Activated B cell treated with CpG ODN at 0.5 μM for 24 hours (primary cell): ENCODE results near the gene NUP85. TPM values are rescaled to one million over a fixed set of nuclear protein-coding genes. Genes with fewer than 3 reads are reported as not detected.

Source experiments
- ATAC-seq: fragments of 200-7000 bp; cut with Tn5 transposase; one replicate; pipeline ENCODE4 v1.10.0; 2021; ENCODE audit warnings: low read depth, mild to moderate bottlenecking, moderate library complexity
- CTCF ChIA-PET: fragments of 350-600 bp; sonication (Branson Sonifier 250); formaldehyde crosslinking; loops from one replicate; lab custom pipeline; 2021; ENCODE audit warnings: antibody characterized with exemption; lab: Charles Lee
- POLR2A ChIA-PET: fragments of 350-600 bp; sonication (Branson Sonifier 250); formaldehyde crosslinking; loops from one replicate; lab custom pipeline; 2021; ENCODE audit warnings: antibody characterized with exemption; lab: Charles Lee
- DNase-seq: peaks from one replicate; pipeline ENCODE4 v3.0.0; 2022
- H3K27ac Mint-ChIP-seq: one replicate; pipeline ENCODE4 v1.8.0; 2020; ENCODE audit warnings: mixed read lengths
- H3K27me3 Mint-ChIP-seq: one replicate; pipeline ENCODE4 v1.8.0; 2021; ENCODE audit warnings: mixed read lengths
- H3K36me3 Mint-ChIP-seq: one replicate; pipeline ENCODE4 v1.8.0; 2021; ENCODE audit warnings: low read depth, mixed read lengths
- H3K4me1 Mint-ChIP-seq: one replicate; pipeline ENCODE4 v1.8.0; 2021; ENCODE audit warnings: mixed read lengths
- H3K4me3 Mint-ChIP-seq: one replicate; pipeline ENCODE4 v1.8.0; 2020; ENCODE audit warnings: mild to moderate bottlenecking, mixed read lengths
- H3K9me3 Mint-ChIP-seq: one replicate; pipeline ENCODE4 v1.8.0; 2020; ENCODE audit warnings: mixed read lengths
- CTCF ChIP-seq: fragments of 200-600 bp; IDR thresholded peaks from one replicate; pipeline ENCODE4 v1.8.0; 2022; ENCODE audit warnings: antibody characterized with exemption, mild to moderate bottlenecking
- intact Hi-C: fragments of 100-400 bp; cut with micrococcal nuclease; formaldehyde crosslinking; loops from one replicate; pipeline ENCODE4 v1.15.1; 2024
- total RNA-seq: library from RNA; stranded (reverse); gene quantifications from 2 replicates; pipeline ENCODE4 v1.2.3, GENCODE V29; 2022

NUP85 gene
- total RNA-seq, 1 donor from 2014 or later, result 103 TPM

- Mint-ChIP-seq H3K4me1 (peaks cover 57% of the 10 kb centered on the region), H3K27me3 (no peaks in the 10 kb centered on the region), H3K9me3 (no peaks in the 10 kb centered on the region), H3K4me3 (no peak overlapping the region), H3K36me3 (peaks cover 92% of the 10 kb centered on the region), H3K27ac (peak overlapping the region; percentile 79)
- ATAC-seq (peak; percentile 4), DNase-seq (no peak)
- POLR2A ChIA-PET, result interaction anchor here (0.5 to 1.6 kb wide), 10 partner anchors 9 to 602 kb away, joined by 3 to 13 read pairs (median 4); partner anchors contain the start of genes GGA3, MIF4GD, MRPS7 and SLC25A19
- intact Hi-C loops, result no loop called here
- TF ChIP-seq CTCF, result no peak
- CTCF ChIA-PET, result interaction anchor here (0.6 to 5.0 kb wide), 5 partner anchors 18 to 170 kb away, joined by 3 to 24 read pairs (median 4); partner anchors contain the start of gene MIF4GD
These were observed 36.5 kb downstream of the NUP85 start for GRCh38 chr17:75241996-75242460.

GRCh38 chr17:75242461-75243042 is 37.1 kb downstream of the NUP85 start:
- DNase-seq (peak; percentile 26), ATAC-seq (peak; percentile 47)
- peak overlapping the region; percentile 36 for H3K4me3 Mint-ChIP-seq
- intact Hi-C loops, result no loop called here
- TF ChIP-seq CTCF, result no peak
- ChIA-PET CTCF (interaction anchor here (0.7 to 5.0 kb wide), 4 partner anchors 17 to 170 kb away, joined by 3 to 24 read pairs (median 6); partner anchors contain the start of gene MIF4GD), POLR2A (interaction anchor here (0.5 to 1.6 kb wide), 12 partner anchors 9 to 1428 kb away, joined by 3 to 13 read pairs (median 4); partner anchors contain the start of genes GGA3, MIF4GD, MRPS7 and SLC25A19)
- H3K27ac Mint-ChIP-seq, result peak overlapping the region; percentile 79
- peaks cover 57% of the 10 kb centered on the region for H3K4me1 Mint-ChIP-seq
- H3K36me3 Mint-ChIP-seq, result peaks cover 89% of the 10 kb centered on the region
- H3K27me3 Mint-ChIP-seq, result no peaks in the 10 kb centered on the region
- no peaks in the 10 kb centered on the region for H3K9me3 Mint-ChIP-seq

DNA sequence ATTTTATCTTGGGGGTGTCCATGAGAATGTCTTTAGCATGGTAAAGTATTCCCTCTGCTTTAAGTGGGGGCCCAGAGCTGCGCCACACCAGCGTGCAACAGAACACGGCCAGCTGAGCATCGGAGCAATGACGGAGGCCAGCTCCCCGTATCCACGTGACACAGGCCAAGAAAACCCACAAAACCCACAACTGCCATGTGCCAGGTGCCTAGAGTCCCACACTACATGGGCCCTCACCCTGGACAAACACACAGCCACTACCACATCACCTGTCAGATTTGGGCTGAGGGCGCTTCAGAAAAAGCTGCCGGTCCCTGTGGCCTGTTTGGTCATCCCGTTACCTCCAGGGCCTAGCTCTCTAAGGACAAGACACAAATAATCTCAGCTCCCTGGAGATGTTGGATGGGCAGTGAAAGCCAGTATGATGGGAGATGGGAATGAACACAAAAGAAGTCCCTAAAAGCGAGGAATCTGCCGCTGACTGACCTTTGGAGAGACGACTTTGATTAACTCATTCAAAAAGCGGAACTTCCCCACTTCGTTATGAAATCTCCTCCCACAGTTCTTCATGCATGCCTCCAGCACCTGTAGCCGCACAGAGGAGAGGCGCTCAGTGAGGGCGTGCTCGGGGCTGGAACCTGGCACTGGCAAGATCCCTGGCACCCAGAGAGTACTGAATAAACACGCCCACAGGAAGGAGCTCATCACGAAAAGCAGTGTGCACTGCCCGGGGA is 38.8 kb downstream of the NUP85 start:
- H3K9me3 Mint-ChIP-seq, result no peaks in the 10 kb centered on the region
- DNase-seq, result peak; percentile 31
- CTCF ChIA-PET, result interaction anchor here (0.9 to 5.0 kb wide), 3 partner anchors 17 to 168 kb away, joined by 4 to 24 read pairs (median 6); partner anchors contain the start of genes GGA3, MIF4GD and MRPS7
- H3K4me3 Mint-ChIP-seq, result peak overlapping the region; percentile 57
- H3K27ac Mint-ChIP-seq, result peak overlapping the region; percentile 87
- peak; percentile 75 for ATAC-seq
- H3K36me3 Mint-ChIP-seq, result peaks cover 76% of the 10 kb centered on the region
- H3K27me3 Mint-ChIP-seq, result no peaks in the 10 kb centered on the region
- H3K4me1 Mint-ChIP-seq, result peaks cover 55% of the 10 kb centered on the region
- intact Hi-C loops, result loop anchor here (1.0 kb wide), 1 partner anchor 17 kb away; the partner anchor contains the start of genes GGA3 and MRPS7
- TF ChIP-seq CTCF, result no peak
- POLR2A ChIA-PET, result interaction anchor here (0.5 to 2.4 kb wide), 9 partner anchors 17 to 328 kb away, joined by 3 to 26 read pairs (median 5); partner anchors contain the start of genes GGA3, MIF4GD, MRPS7 and SLC25A19

DNA sequence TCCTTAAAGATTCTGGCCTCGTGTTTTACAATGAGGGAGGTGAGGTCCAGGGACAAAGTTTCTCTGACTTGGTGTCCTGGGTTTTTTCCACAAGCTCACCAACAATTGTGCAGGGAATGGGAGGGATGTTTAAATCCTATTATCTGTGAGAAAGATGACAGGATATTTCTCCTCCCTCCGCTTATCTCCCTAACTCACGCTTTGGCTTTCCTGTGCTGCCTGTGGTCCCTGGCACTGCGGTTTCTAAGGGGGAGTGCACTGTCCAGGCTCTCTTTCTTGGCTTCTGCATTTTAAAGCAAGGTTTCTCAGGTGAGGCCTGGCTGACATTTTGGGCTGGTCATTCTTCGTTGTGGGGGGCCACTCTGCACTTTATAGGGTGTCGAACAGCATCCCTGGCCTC is 39.5 kb downstream of the NUP85 start:
- intact Hi-C loops, result no loop called here
- ATAC-seq (no peak), DNase-seq (no peak)
- Mint-ChIP-seq H3K27ac (peak overlapping the region; percentile 87), H3K4me3 (no peak overlapping the region), H3K9me3 (no peaks in the 10 kb centered on the region), H3K4me1 (peaks cover 63% of the 10 kb centered on the region), H3K36me3 (peaks cover 69% of the 10 kb centered on the region), H3K27me3 (no peaks in the 10 kb centered on the region)
- TF ChIP-seq CTCF, result no peak
- ChIA-PET CTCF (interaction anchor here (1.8 kb wide), 1 partner anchor 16 kb away, joined by 6 read pairs; the partner anchor contains the start of genes GGA3 and MRPS7), POLR2A (interaction anchor here (0.5 to 2.4 kb wide), 7 partner anchors 16 to 128 kb away, joined by 3 to 26 read pairs (median 5); partner anchors contain the start of genes GGA3, MIF4GD, MRPS7 and SLC25A19)
